CD4-positive, alpha-beta memory T cell (primary cell): ENCODE results near the gene WARS2. TPM values are rescaled to one million over a fixed set of nuclear protein-coding genes. Genes with fewer than 3 reads are reported as not detected.
A peak's percentile ranks its signal among the peaks of the same experiment; 100 is the strongest.
"Not testable (repeated sequence)": the region's sequence is repeated elsewhere in the genome, so short reads cannot be mapped to it uniquely, and the experiment has no call there.

Experiments
- CTCF ChIA-PET: fragments of 350-600 bp; sonication (Branson Sonifier 250); formaldehyde crosslinking; loops from one replicate; lab custom pipeline; 2021; ENCODE audit warnings: inconsistent platforms; ENCODE audit not compliant: partially characterized antibody; lab: Charles Lee
- POLR2A ChIA-PET: fragments of 350-600 bp; sonication (Branson Sonifier 250); formaldehyde crosslinking; loops from one replicate; lab custom pipeline; 2021; ENCODE audit not compliant: partially characterized antibody; lab: Charles Lee
- DNase-seq, 5 donors: peaks; one replicate each; pipeline versions ENCODE4 v3.0.0 to v3.0.0-alpha.2; 2020 to 2022; ENCODE audit warnings: mixed read lengths in 1 of 5
- H3K27ac ChIP-seq: one replicate; pipeline ENCODE4 v1.7.0; 2013; ENCODE audit warnings: low read depth, low read length
- H3K27me3 ChIP-seq: 2 replicates; pipeline ENCODE4 v1.7.0; 2013; ENCODE audit warnings: mild to moderate bottlenecking, low read length, moderate library complexity; ENCODE audit not compliant: insufficient read depth
- H3K36me3 ChIP-seq: 2 replicates; pipeline ENCODE4 v1.7.0; 2013; ENCODE audit warnings: mild to moderate bottlenecking, low read length, moderate library complexity; ENCODE audit not compliant: insufficient read depth
- H3K4me1 ChIP-seq: 2 replicates; pipeline ENCODE4 v1.7.0; 2013; ENCODE audit warnings: mild to moderate bottlenecking, low read length, moderate library complexity; ENCODE audit not compliant: insufficient read depth
- H3K4me3 ChIP-seq, 2 donors: one replicate each; pipeline ENCODE4 v1.7.0; 2013; ENCODE audit warnings: low read length in 2 of 2, mild to moderate bottlenecking in 1 of 2
- H3K9me3 ChIP-seq, 2 donors: one replicate each; pipeline ENCODE4 v1.7.0; 2013; ENCODE audit warnings: low read length in 2 of 2, control low read depth in 1 of 2; ENCODE audit not compliant: control insufficient read depth in 1 of 2
- H3K27ac Mint-ChIP-seq, 7 donors: one replicate each; pipeline ENCODE4 v1.8.0; 2020 to 2021; ENCODE audit warnings: mixed read lengths in 7 of 7, mild to moderate bottlenecking in 6 of 7, inconsistent platforms in 3 of 7, moderate library complexity in 3 of 7
- H3K27me3 Mint-ChIP-seq, 2 donors: one replicate each; pipeline ENCODE4 v1.8.0; 2020 to 2021; ENCODE audit warnings: mixed read lengths in 2 of 2
- H3K36me3 Mint-ChIP-seq, 2 donors: one replicate each; pipeline ENCODE4 v1.8.0; 2020 to 2021; ENCODE audit warnings: mixed read lengths in 2 of 2, inconsistent platforms in 1 of 2, mild to moderate bottlenecking in 1 of 2
- H3K4me1 Mint-ChIP-seq, 4 donors: one replicate each; pipeline ENCODE4 v1.8.0; 2020 to 2021; ENCODE audit warnings: mixed read lengths in 4 of 4, mild to moderate bottlenecking in 1 of 4
- H3K4me3 Mint-ChIP-seq, 8 donors: one replicate each; pipeline ENCODE4 v1.8.0; 2020 to 2021; ENCODE audit warnings: mixed read lengths in 8 of 8, mild to moderate bottlenecking in 7 of 8, moderate library complexity in 6 of 8, inconsistent platforms in 3 of 8
- H3K9me3 Mint-ChIP-seq, 8 donors: one replicate each; pipeline ENCODE4 v1.8.0; 2020 to 2021; ENCODE audit warnings: mixed read lengths in 8 of 8, mild to moderate bottlenecking in 5 of 8, inconsistent platforms in 3 of 8, moderate library complexity in 1 of 8
- intact Hi-C: fragments of 100-400 bp; cut with micrococcal nuclease; formaldehyde crosslinking; loops from one replicate; pipeline ENCODE4 v1.15.1; 2023
- polyA plus RNA-seq, 2 donors: library from polyadenylated mRNA; unstranded; fragments of 300-500 nt; fragmentation: Illumina TruSeq; gene quantifications; one replicate each; pipeline ENCODE4 v1.2.3, GENCODE V29; 2021
- total RNA-seq, 2 experiments: library from RNA; stranded (reverse); gene quantifications; one replicate each; pipeline ENCODE4 v1.2.3, GENCODE V29; 2021

Gene WARS2
- total and polyA plus RNA-seq, 4 experiments from 2014 or later: 6.9 to 12.4 (median 10.4) TPM

DNA sequence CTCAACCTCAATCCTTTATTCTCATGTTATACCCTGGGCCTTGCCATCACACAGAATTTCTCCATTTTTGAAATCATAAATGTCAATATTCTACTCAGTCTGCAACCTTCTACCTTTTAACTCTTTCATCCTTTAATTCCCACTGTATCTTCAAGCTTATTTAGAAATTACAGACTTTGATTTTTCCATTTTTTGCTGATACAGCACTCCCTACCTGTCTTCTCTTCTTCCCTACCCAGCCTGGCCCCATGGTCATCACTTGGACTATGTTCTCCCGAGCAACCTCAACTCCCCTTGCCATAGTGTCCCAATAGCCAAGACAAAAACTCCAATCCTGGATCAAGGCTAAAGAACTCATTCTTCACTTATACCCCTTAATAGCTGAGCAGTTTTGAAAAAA is 14.6 kb downstream of the WARS2 start:
- Mint-ChIP-seq H3K9me3 (peaks cover 2 to 19% (median 8%) of the 10 kb centered on the region in 8 donors), H3K27me3 (no peaks in the 10 kb centered on the region), H3K27ac (no peak overlapping the region), H3K36me3 (peaks cover 27 to 63% of the 10 kb centered on the region in 2 donors), H3K4me1 (peaks cover 4 to 6% (median 5%) of the 10 kb centered on the region in 4 donors), H3K4me3 (no peak overlapping the region)
- CTCF ChIA-PET: no interaction called here
- DNase-seq: no peak
- Histone ChIP-seq H3K9me3 (no peaks in the 10 kb centered on the region), H3K4me3 (no peak overlapping the region), H3K27me3 (no peaks in the 10 kb centered on the region), H3K36me3 (no peaks in the 10 kb centered on the region), H3K4me1 (no peaks in the 10 kb centered on the region), H3K27ac (no peak overlapping the region)
- POLR2A ChIA-PET: no interaction called here
- intact Hi-C loops: no loop called here

- no peaks in the 10 kb centered on the region for H3K4me1 ChIP-seq
- Mint-ChIP-seq H3K27ac (no peak overlapping the region), H3K4me1 (peaks cover 4 to 9% (median 5%) of the 10 kb centered on the region in 4 donors), H3K36me3 (peaks cover 34 to 67% of the 10 kb centered on the region in 2 donors), H3K9me3 (peaks cover 2 to 29% (median 12%) of the 10 kb centered on the region in 8 donors), H3K4me3 (no peak overlapping the region), H3K27me3 (no peaks in the 10 kb centered on the region)
- CTCF ChIA-PET: no interaction called here
- DNase-seq: no peak
- H3K36me3 ChIP-seq: no peaks in the 10 kb centered on the region
- POLR2A ChIA-PET: interaction anchor here (0.6 kb wide), 1 partner anchor 14 kb away, joined by 3 read pairs; no protein-coding TSS in a partner anchor
- H3K9me3 ChIP-seq: no peaks in the 10 kb centered on the region
- intact Hi-C loops: no loop called here
- H3K27me3 ChIP-seq: no peaks in the 10 kb centered on the region
- no peak overlapping the region for H3K27ac ChIP-seq
- no peak overlapping the region for H3K4me3 ChIP-seq
These were observed 15.7 kb downstream of the WARS2 start for GRCh38 chr1:119124764-119125163.

- Mint-ChIP-seq H3K36me3 (peaks cover 41 to 76% of the 10 kb centered on the region in 2 donors), H3K9me3 (peaks cover 0 to 49% (median 22%) of the 10 kb centered on the region in 8 donors)
- POLR2A ChIA-PET, H3K27me3 Mint-ChIP-seq, H3K36me3 ChIP-seq, H3K27ac ChIP-seq, H3K4me1 ChIP-seq, H3K9me3 ChIP-seq, DNase-seq, H3K4me3 ChIP-seq, intact Hi-C loops, H3K4me1 Mint-ChIP-seq, H3K27ac Mint-ChIP-seq, H3K27me3 ChIP-seq, CTCF ChIA-PET, H3K4me3 Mint-ChIP-seq: not testable (repeated sequence)
These were observed 18.6 kb downstream of the WARS2 start for GRCh38 chr1:119121872-119122271.

- Mint-ChIP-seq H3K27me3 (no peaks in the 10 kb centered on the region), H3K9me3 (peaks cover 0 to 47% (median 23%) of the 10 kb centered on the region in 8 donors), H3K36me3 (peaks cover 36 to 64% of the 10 kb centered on the region in 2 donors), H3K27ac (peak overlapping the region in 1 of 7 donors; percentile 7), H3K4me1 (peaks cover 0 to 6% (median 1%) of the 10 kb centered on the region in 4 donors), H3K4me3 (no peak overlapping the region)
- intact Hi-C loops: no loop called here
- no peaks in the 10 kb centered on the region for H3K27me3 ChIP-seq
- no peak overlapping the region for H3K4me3 ChIP-seq
- no peaks in the 10 kb centered on the region for H3K4me1 ChIP-seq
- ChIA-PET CTCF (no interaction called here), POLR2A (no interaction called here)
- no peak for DNase-seq
- H3K27ac ChIP-seq: no peak overlapping the region
- H3K36me3 ChIP-seq: no peaks in the 10 kb centered on the region
- no peaks in the 10 kb centered on the region for H3K9me3 ChIP-seq
These were observed 23.7 kb downstream of the WARS2 start for GRCh38 chr1:119116725-119117124.

GRCh38 chr1:119115736-119116135 is 24.7 kb downstream of the WARS2 start:
- no peaks in the 10 kb centered on the region for H3K27me3 Mint-ChIP-seq
- H3K4me3 ChIP-seq: no peak overlapping the region
- H3K9me3 ChIP-seq: no peaks in the 10 kb centered on the region
- POLR2A ChIA-PET: no interaction called here
- no peaks in the 10 kb centered on the region for H3K4me1 ChIP-seq
- peaks cover 36 to 58% of the 10 kb centered on the region in 2 donors for H3K36me3 Mint-ChIP-seq
- no peak for DNase-seq
- H3K27ac Mint-ChIP-seq: no peak overlapping the region
- H3K27ac ChIP-seq: no peak overlapping the region
- peaks cover 0 to 6% (median 1%) of the 10 kb centered on the region in 4 donors for H3K4me1 Mint-ChIP-seq
- intact Hi-C loops: no loop called here
- no peak overlapping the region for H3K4me3 Mint-ChIP-seq
- CTCF ChIA-PET: no interaction called here
- H3K9me3 Mint-ChIP-seq: peaks cover 0 to 41% (median 21%) of the 10 kb centered on the region in 8 donors
- no peaks in the 10 kb centered on the region for H3K36me3 ChIP-seq
- H3K27me3 ChIP-seq: no peaks in the 10 kb centered on the region

DNA sequence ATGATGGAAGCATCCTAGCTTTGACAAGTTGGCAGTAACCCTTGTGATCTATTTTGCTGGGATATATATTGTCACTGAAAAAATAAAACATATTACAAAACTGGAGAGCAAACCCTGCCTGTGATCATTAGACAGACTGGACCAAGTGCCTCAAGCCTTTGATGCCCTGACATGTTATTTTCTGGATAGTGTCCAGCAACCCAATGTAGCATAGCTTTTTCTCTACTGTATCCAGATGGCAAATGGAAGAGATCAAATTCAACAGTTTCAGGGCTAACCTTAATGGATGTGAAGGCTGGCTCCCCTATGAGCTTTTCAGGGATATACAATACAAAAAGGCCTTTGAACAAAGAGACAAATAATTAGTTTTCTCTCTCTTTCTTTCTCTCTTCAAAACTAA is 25.1 kb downstream of the WARS2 start:
- CTCF ChIA-PET: no interaction called here
- POLR2A ChIA-PET: no interaction called here
- Histone ChIP-seq H3K36me3 (no peaks in the 10 kb centered on the region), H3K4me3 (no peak overlapping the region), H3K27me3 (no peaks in the 10 kb centered on the region), H3K27ac (no peak overlapping the region), H3K4me1 (no peaks in the 10 kb centered on the region), H3K9me3 (no peaks in the 10 kb centered on the region)
- no peak overlapping the region for H3K4me3 Mint-ChIP-seq
- peaks cover 37 to 58% of the 10 kb centered on the region in 2 donors for H3K36me3 Mint-ChIP-seq
- no peak overlapping the region for H3K27ac Mint-ChIP-seq
- H3K9me3 Mint-ChIP-seq: peaks cover 0 to 42% (median 19%) of the 10 kb centered on the region in 8 donors
- intact Hi-C loops: no loop called here
- H3K27me3 Mint-ChIP-seq: no peaks in the 10 kb centered on the region
- no peak for DNase-seq
- peaks cover 0 to 6% (median 1%) of the 10 kb centered on the region in 4 donors for H3K4me1 Mint-ChIP-seq

GRCh38 chr1:119114786-119115185 is 25.7 kb downstream of the WARS2 start:
- Histone ChIP-seq H3K4me1 (no peaks in the 10 kb centered on the region), H3K4me3 (no peak overlapping the region), H3K36me3 (no peaks in the 10 kb centered on the region), H3K27me3 (no peaks in the 10 kb centered on the region), H3K9me3 (no peaks in the 10 kb centered on the region), H3K27ac (no peak overlapping the region)
- Mint-ChIP-seq H3K9me3 (peaks cover 0 to 37% (median 18%) of the 10 kb centered on the region in 8 donors), H3K36me3 (peaks cover 32 to 54% of the 10 kb centered on the region in 2 donors), H3K4me3 (peak overlapping the region in 1 of 8 donors; percentile 38), H3K4me1 (peaks cover 0 to 3% (median 1%) of the 10 kb centered on the region in 4 donors), H3K27me3 (no peaks in the 10 kb centered on the region), H3K27ac (no peak overlapping the region)
- intact Hi-C loops: no loop called here
- POLR2A ChIA-PET: no interaction called here
- CTCF ChIA-PET: no interaction called here
- DNase-seq: no peak
